ENCODE measurements around the gene SLC66A2.

The SLC66A2 gene

GRCh38 chr18:79935499-79935898 lies 16.0 kb downstream of the SLC66A2 start:
- no peak for DNase-seq

GRCh38 chr18:79935098-79935480 lies 16.4 kb downstream of the SLC66A2 start:
- DNase-seq: no peak

- DNase-seq: no peak
Measured at GRCh38 chr18:79934311-79935097, 16.9 kb downstream of the SLC66A2 start.

- no peak for DNase-seq
Measured at GRCh38 chr18:79933765-79934164, 17.7 kb downstream of the SLC66A2 start.

GRCh38 chr18:79932907-79933306 lies 18.5 kb downstream of the SLC66A2 start:
- DNase-seq: peak in 1 of 3 experiments; percentile 16

GRCh38 chr18:79931475-79931874 lies 20.0 kb downstream of the SLC66A2 start:
- no peak for DNase-seq

GRCh38 chr18:79930020-79930642 lies 21.3 kb downstream of the SLC66A2 start:
- DNase-seq: peak in 1 of 3 experiments; percentile 22

- DNase-seq: no peak
Measured at GRCh38 chr18:79928563-79928960, 22.9 kb downstream of the SLC66A2 start.

GRCh38 chr18:79927607-79928562 lies 23.6 kb downstream of the SLC66A2 start:
- DNase-seq: no peak

- no peak for DNase-seq
Measured at GRCh38 chr18:79926715-79927606, 24.5 kb downstream of the SLC66A2 start.

- DNase-seq: no peak
Measured at GRCh38 chr18:79926306-79926705, 25.1 kb downstream of the SLC66A2 start.

GRCh38 chr18:79924814-79925731 lies 26.4 kb downstream of the SLC66A2 start:
- DNase-seq: peak; percentile 51 to 92 (median 77)

- DNase-seq: no peak
Measured at GRCh38 chr18:79923896-79924585, 27.4 kb downstream of the SLC66A2 start.

- no peak for DNase-seq
Measured at GRCh38 chr18:79922971-79923411, 28.5 kb downstream of the SLC66A2 start.

GRCh38 chr18:79921984-79922965 lies 29.2 kb downstream of the SLC66A2 start:
- no peak for DNase-seq

GRCh38 chr18:79919089-79919488 lies 32.4 kb downstream of the SLC66A2 start:
- no peak for DNase-seq

- DNase-seq: no peak
Measured at GRCh38 chr18:79918615-79919011, 32.8 kb downstream of the SLC66A2 start.

- DNase-seq: no peak
Measured at GRCh38 chr18:79917853-79918614, 33.4 kb downstream of the SLC66A2 start.

All from NCI-H1417 (cell line).